H7 (cell line): Measurements from ENCODE around the gene C19orf38. TPM values are rescaled to one million over a fixed set of nuclear protein-coding genes. Genes with fewer than 3 reads are reported as not detected.

Experiments used
- DNase-seq: peaks from one replicate; pipeline ENCODE4 v3.0.0; 2012
- H3K27me3 ChIP-seq: 2 replicates; pipeline ENCODE4 v1.6.0; 2011; ENCODE audit warnings: mild to moderate bottlenecking, low read length; ENCODE audit not compliant: control insufficient read depth, insufficient read depth
- H3K36me3 ChIP-seq: replicated peaks from 2 replicates; pipeline ENCODE4 v1.5.1; 2011; ENCODE audit warnings: low read length; ENCODE audit not compliant: control insufficient read depth, insufficient read depth
- H3K4me3 ChIP-seq: 2 replicates; pipeline ENCODE4 v1.5.1; 2011; ENCODE audit warnings: low read depth, mild to moderate bottlenecking, control low read depth, low read length, moderate library complexity; ENCODE audit not compliant: insufficient read depth
- total RNA-seq: library from RNA; depleted of rRNA; stranded (reverse); fragments of >200 nt; shearing (Covaris generic); gene quantifications from 2 replicates; pipeline ENCODE4 v1.2.3, GENCODE V29; 2014

Gene C19orf38
- total RNA-seq, 1 experiment from 2014 or later: 0.59 TPM

- no peaks in the 10 kb centered on the region for H3K27me3 ChIP-seq
- H3K36me3 ChIP-seq: no peaks in the 10 kb centered on the region
- no peak overlapping the region for H3K4me3 ChIP-seq
- peak; percentile 89 for DNase-seq
Observed at GRCh38 chr19:10888421-10888866, 40.2 kb downstream of the C19orf38 start.

DNA sequence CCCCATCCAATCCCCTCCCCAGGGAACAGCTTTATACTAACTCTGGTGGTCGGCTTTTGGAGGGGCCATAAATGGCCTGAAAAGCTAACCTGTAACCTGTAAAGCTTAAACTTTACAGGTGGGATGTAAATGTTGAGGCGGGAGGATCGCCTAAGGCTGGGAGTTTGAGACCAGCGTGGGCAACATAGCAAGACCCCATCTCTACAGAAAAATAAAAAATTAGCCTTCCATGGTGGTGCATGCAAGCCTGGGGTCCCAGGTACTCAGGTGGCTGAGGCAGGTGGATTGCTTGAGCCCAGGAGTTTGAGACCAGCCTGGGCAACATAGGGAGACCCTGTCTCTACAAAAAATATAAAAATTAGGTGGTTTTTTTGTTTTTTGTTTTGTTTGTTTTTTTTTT, 41.7 kb downstream of the C19orf38 start:
- peak; percentile 28 for DNase-seq

DNA sequence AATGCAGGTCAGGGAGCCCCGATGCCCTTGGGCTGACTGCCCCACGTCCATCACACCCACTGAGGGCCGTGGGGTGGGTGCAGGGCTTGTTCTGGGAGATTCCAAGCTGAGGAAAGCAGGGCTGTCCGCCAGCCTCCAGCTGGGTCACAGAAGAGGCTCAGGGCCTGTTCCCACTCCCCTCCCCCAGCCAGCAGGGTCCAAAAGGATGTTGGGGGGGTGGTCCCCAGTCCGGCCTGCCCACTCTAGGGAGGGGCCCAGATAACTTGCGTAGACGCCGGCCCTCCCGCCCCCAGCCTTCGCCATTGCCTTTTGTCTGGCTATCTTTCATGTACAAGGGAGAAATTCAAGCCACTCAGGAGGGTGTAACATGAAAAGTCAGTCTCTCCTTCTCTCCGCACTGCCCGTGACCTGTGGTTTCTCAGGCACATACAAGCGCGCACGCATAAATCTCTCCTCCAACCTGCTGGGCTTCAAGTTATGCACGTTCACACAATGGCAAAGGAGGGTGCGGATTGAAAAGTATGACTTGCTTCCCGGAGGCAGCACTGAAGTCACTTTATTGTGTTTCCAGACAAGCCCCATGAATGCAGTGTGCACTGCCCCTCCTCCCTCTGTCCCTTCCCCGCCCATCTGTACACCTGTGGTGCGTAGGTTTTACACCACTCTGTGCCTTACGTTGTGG, 43.3 kb downstream of the C19orf38 start:
- H3K4me3 ChIP-seq: no peak overlapping the region
- H3K36me3 ChIP-seq: no peaks in the 10 kb centered on the region
- H3K27me3 ChIP-seq: no peaks in the 10 kb centered on the region
- no peak for DNase-seq

More for the DNA sequence above, 41.7 kb downstream of the C19orf38 start:
- Histone ChIP-seq H3K4me3 (no peak overlapping the region), H3K36me3 (no peaks in the 10 kb centered on the region), H3K27me3 (no peaks in the 10 kb centered on the region)

DNA sequence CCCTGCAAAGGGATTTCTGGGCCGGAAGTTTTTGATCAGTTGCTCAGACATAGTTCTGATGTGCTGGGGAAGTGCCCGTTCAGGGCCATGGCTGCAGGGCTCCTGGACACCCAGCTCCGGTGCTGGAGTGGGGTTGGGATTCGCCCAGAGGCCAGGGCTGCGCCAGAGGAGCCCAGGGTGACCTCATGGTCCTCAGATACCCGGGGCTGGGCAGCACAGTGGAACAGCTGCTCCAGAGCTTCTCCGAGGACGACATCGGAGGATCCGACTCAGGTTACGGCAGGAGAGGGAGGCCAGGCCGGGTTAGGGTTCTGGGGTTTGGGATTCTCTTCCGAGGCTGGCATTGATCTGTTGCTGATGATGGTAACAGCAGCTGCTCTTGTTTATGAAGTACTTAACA, 44.0 kb downstream of the C19orf38 start:
- no peak for DNase-seq
- Histone ChIP-seq H3K27me3 (no peaks in the 10 kb centered on the region), H3K4me3 (no peak overlapping the region), H3K36me3 (no peaks in the 10 kb centered on the region)

DNA sequence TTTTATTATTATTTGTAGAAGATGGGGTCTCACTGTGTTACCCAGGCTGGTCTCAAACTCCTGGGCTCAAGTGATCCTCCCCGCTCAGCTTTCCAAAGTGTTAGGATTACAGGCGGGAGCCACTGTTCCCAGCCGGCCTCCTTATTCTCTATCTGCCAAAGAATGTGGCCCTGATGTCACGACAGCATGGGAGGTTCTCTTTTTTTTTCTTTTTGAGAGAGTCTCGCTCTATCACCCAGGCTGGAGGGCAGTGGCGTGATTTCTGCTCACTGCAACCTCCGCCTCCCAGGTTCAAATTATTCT, 46.6 kb downstream of the C19orf38 start:
- Histone ChIP-seq H3K36me3 (no peaks in the 10 kb centered on the region), H3K4me3 (no peak overlapping the region), H3K27me3 (no peaks in the 10 kb centered on the region)
- DNase-seq: no peak

- H3K36me3 ChIP-seq: no peaks in the 10 kb centered on the region
- no peak overlapping the region for H3K4me3 ChIP-seq
- H3K27me3 ChIP-seq: no peaks in the 10 kb centered on the region
- no peak for DNase-seq
Observed at GRCh38 chr19:10895363-10895762, 47.1 kb downstream of the C19orf38 start.

GRCh38 chr19:10895920-10896319, 47.7 kb downstream of the C19orf38 start:
- peak; percentile 79 for DNase-seq
- Histone ChIP-seq H3K27me3 (no peaks in the 10 kb centered on the region), H3K36me3 (no peaks in the 10 kb centered on the region), H3K4me3 (no peak overlapping the region)

- no peak overlapping the region for H3K4me3 ChIP-seq
- H3K36me3 ChIP-seq: no peaks in the 10 kb centered on the region
- H3K27me3 ChIP-seq: no peaks in the 10 kb centered on the region
- no peak for DNase-seq
Observed at GRCh38 chr19:10896851-10897526, 48.8 kb downstream of the C19orf38 start.

DNA sequence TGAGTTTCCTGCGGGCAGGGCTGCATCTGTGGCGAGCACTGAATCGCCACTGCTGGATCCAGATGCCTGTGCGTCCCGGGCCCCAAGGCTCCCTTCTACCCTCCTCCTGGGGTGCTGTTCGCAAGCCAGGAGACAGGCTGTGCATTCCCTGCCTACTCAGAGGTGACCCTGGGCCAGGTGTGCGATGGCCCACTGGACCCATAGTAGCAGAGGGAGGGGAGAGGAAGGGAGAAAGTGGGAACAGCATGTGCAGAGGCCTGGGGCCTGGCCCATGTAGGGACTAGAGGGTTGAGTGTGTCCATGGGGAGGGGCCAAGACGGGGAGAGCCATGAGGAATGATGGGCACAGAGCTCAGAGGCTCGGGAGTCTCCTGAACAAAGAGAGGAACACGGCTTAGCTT, 50.4 kb downstream of the C19orf38 start:
- Histone ChIP-seq H3K4me3 (no peak overlapping the region), H3K27me3 (no peaks in the 10 kb centered on the region), H3K36me3 (no peaks in the 10 kb centered on the region)

DNA sequence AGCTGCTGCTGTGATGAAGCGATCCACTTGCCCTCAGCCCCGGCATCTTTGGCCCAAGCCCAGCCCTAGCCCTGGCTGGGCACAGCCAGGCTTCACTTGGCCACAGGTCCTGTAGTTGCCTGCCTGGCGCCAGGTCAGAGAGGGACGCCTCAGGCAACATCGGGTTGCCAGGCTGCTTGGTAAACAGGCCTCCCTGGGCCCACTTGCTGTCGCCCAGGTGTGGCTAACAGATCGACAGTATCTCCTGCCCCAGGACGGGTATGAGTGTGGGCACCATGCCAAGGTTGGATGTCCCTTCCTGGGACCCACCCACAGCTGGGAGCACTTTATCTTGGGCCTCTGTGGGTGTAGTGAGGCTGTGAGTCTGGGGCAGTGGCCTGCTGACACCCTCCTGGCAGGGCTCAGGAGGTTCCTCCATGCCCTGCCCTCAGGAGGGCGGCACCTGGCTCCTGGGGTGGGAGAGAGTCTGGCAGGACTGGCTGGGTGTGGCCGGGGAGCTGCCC, 51.0 kb downstream of the C19orf38 start:
- H3K36me3 ChIP-seq: no peaks in the 10 kb centered on the region
- H3K27me3 ChIP-seq: no peaks in the 10 kb centered on the region

More for the DNA sequence above, 50.4 kb downstream of the C19orf38 start:
- no peak for DNase-seq

DNA sequence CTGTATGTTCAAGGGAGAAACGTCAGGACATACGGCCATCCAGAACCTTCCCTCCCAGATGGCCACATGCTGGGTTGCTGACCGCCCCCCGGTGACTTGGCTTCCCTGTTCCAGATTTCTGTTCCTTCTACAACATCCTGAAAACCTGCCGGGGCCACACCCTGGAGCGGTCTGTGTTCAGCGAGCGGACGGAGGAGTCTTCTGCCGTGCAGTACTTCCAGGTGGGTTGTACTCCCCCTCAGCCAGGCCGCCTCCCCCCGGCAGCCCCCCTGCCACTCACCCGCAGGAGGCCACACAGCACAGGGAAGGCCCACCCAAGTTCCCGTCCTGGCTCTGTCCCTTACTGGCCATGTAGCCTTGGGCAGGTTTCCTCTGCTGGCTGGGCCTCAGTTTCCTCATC, 59.7 kb downstream of the C19orf38 start:
- Histone ChIP-seq H3K27me3 (no peaks in the 10 kb centered on the region), H3K36me3 (peaks cover 20% of the 10 kb centered on the region), H3K4me3 (no peak overlapping the region)
- no peak for DNase-seq

More for the DNA sequence above, 51.0 kb downstream of the C19orf38 start:
- H3K4me3 ChIP-seq: no peak overlapping the region
- DNase-seq: no peak

DNA sequence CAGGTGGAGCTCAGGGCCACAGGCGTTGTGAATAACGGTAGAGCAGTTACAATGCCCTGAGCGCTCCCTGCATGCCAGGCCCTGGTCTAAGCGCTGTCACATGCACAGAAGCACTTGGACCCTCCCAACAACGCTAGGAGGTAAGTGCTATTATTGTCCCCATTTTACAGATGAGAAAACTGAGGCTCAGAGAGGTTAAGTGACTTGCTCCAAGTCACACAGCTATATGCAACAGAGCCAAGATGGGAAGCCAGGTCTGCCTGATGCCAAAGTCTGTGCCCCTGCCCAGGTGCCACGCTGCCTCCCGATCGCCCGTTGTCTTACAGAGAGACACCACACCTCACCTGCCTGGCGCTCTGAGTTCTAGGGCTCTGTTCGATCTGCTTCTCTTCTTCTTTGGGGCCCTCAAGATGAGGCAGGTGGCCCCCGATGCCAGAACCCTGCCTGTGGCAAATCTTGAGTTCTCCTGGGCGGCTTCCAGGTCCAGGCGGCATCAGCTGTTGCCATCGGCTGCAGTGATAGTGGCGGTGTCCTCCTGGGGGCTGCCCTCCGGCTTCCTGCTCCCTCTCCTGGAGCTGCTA, 60.3 kb downstream of the C19orf38 start:
- no peaks in the 10 kb centered on the region for H3K27me3 ChIP-seq
- H3K36me3 ChIP-seq: peaks cover 20% of the 10 kb centered on the region
- DNase-seq: no peak
- no peak overlapping the region for H3K4me3 ChIP-seq

GRCh38 chr19:10911579-10912363, 63.6 kb downstream of the C19orf38 start:
- H3K36me3 ChIP-seq: peaks cover 24% of the 10 kb centered on the region
- no peak overlapping the region for H3K4me3 ChIP-seq
- H3K27me3 ChIP-seq: no peaks in the 10 kb centered on the region
- DNase-seq: no peak

- DNase-seq: no peak
- Histone ChIP-seq H3K36me3 (peaks cover 23% of the 10 kb centered on the region), H3K4me3 (no peak overlapping the region), H3K27me3 (no peaks in the 10 kb centered on the region)
Observed at GRCh38 chr19:10912619-10913018, 64.4 kb downstream of the C19orf38 start.
